Measurements from ENCODE around the gene B3GNT9. TPM values are rescaled to one million over a fixed set of nuclear protein-coding genes. Genes with fewer than 3 reads are reported as not detected.
A peak's percentile ranks its signal among the peaks of the same experiment; 100 is the strongest.

The B3GNT9 gene
- total and polyA plus RNA-seq, 8 donors: 16.2 to 29.4 (median 19.9) TPM

DNA sequence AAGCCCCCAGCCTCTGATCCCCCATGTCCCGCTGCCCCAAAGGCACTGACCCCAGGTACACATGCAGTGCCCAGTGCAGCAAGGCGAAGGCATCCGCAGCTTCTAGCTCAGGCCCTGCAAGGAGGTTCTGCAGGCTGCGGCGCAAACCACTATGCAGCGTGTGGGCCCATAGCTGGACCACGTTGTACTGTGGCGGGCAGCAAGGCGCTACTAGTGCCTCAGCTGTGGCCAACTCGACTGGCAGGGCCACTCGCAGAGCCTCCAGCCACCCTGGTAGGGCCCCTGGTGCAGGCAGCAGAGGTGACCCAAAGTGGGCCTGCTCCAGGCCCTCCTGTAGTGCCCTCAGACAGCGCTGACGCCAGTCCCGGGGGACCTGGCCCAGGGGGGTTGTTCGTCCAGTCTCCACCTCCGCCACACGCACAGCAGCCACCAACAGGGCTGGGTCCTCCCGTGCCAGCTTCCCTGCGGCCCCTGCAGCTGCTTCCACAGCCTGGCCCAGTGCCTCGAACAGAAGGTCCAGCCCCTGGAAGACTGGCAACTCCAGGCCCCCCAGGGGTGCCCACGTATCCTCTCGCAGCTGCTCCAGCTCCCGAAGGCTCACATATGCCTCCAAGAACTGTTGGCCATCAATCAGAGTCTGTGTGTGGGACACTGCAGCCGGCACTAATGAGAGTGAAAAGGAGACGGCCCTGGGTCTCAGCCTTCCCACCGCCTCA, 36.5 kb upstream of the B3GNT9 start:
- DNase-seq: no peak
- H3K27ac ChIP-seq: no peak overlapping the region
- intact Hi-C loops (cut with DNase I): loop anchor here in 1 of 2 donors (10.0 kb wide), 1 partner anchor 213 kb away; no protein-coding TSS in a partner anchor

DNA sequence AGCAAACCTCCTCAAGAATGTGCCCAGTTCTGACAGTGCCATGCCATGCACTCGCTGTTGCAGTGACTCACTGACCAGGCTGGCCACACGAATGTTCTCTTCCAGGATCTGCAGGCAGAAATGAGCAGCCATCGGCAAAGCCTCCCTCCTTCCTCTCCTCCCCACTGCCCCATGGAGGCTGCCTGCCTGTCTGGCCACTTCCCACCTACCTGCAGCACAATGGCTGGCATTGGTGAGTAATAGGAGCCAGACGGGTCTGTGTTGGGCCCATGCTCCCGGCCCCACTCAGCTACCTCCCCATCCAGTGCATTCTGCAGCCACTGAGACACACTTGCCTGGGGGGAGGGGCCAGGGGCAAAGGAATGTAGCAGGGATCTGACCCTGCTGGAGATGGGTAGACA, 35.8 kb upstream of the B3GNT9 start:
- H3K27ac ChIP-seq: no peak overlapping the region
- no peaks in the 10 kb centered on the region for H3K9me3 ChIP-seq
- no peaks in the 10 kb centered on the region for H3K36me3 ChIP-seq
- intact Hi-C loops (cut with DNase I): loop anchor here in 1 of 2 donors (10.0 kb wide), 1 partner anchor 212 kb away; no protein-coding TSS in a partner anchor
- no peak for DNase-seq
- H3K27me3 ChIP-seq: peaks cover 0 to 11% of the 10 kb centered on the region in 2 donors
- ATAC-seq: no peak
- no peak overlapping the region for H3K4me3 ChIP-seq
- peaks cover 26 to 50% of the 10 kb centered on the region in 2 donors for H3K4me1 ChIP-seq
- TF ChIP-seq, protein P1, sequence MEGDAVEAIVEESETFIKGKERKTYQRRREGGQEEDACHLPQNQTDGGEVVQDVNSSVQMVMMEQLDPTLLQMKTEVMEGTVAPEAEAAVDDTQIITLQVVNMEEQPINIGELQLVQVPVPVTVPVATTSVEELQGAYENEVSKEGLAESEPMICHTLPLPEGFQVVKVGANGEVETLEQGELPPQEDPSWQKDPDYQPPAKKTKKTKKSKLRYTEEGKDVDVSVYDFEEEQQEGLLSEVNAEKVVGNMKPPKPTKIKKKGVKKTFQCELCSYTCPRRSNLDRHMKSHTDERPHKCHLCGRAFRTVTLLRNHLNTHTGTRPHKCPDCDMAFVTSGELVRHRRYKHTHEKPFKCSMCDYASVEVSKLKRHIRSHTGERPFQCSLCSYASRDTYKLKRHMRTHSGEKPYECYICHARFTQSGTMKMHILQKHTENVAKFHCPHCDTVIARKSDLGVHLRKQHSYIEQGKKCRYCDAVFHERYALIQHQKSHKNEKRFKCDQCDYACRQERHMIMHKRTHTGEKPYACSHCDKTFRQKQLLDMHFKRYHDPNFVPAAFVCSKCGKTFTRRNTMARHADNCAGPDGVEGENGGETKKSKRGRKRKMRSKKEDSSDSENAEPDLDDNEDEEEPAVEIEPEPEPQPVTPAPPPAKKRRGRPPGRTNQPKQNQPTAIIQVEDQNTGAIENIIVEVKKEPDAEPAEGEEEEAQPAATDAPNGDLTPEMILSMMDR (IDR thresholded peaks at IDR 0.05): no peak

More for the DNA sequence above, 36.5 kb upstream of the B3GNT9 start:
- H3K4me1 ChIP-seq: peaks cover 26 to 47% of the 10 kb centered on the region in 2 donors
- ATAC-seq: no peak
- no peaks in the 10 kb centered on the region for H3K36me3 ChIP-seq
- TF ChIP-seq, protein P1 (IDR thresholded peaks at IDR 0.05): no peak
- H3K27me3 ChIP-seq: peaks cover 0 to 11% of the 10 kb centered on the region in 2 donors
- H3K9me3 ChIP-seq: no peaks in the 10 kb centered on the region
- no peak overlapping the region for H3K4me3 ChIP-seq

DNA sequence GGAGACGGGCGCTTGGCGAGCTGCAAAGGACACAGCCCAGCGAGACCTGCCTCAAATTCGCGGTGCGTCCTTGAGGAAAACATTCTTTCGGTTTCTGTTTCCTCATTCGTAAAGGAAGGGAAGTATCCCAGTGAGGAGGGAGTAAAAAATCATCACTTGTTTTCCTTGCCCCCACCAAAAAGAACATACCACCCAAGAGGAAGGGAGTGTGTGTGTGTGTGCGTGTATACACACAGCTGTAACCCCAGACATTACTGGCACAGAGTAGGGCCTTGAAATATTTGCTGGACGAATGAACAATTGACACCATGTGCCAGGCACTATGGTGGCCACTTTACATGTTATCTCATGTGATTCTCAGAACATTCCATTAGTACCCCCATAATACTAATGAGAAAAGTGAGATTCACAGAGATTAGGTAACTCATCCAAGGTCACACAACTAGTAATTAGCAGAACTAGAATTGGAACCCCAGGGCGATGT, 34.9 kb upstream of the B3GNT9 start:
- TF ChIP-seq, protein P1 (IDR thresholded peaks at IDR 0.05): no peak
- H3K36me3 ChIP-seq: no peaks in the 10 kb centered on the region
- no peak overlapping the region for H3K27ac ChIP-seq
- ATAC-seq (no peak), DNase-seq (no peak)
- H3K4me1 ChIP-seq: peaks cover 22 to 49% of the 10 kb centered on the region in 2 donors
- peaks cover 0 to 11% of the 10 kb centered on the region in 2 donors for H3K27me3 ChIP-seq
- no peaks in the 10 kb centered on the region for H3K9me3 ChIP-seq
- H3K4me3 ChIP-seq: peak overlapping the region in 1 of 2 donors; percentile 81
- intact Hi-C loops (cut with DNase I): loop anchor here in 1 of 2 donors (10.0 kb wide), 1 partner anchor 211 kb away; no protein-coding TSS in a partner anchor

DNA sequence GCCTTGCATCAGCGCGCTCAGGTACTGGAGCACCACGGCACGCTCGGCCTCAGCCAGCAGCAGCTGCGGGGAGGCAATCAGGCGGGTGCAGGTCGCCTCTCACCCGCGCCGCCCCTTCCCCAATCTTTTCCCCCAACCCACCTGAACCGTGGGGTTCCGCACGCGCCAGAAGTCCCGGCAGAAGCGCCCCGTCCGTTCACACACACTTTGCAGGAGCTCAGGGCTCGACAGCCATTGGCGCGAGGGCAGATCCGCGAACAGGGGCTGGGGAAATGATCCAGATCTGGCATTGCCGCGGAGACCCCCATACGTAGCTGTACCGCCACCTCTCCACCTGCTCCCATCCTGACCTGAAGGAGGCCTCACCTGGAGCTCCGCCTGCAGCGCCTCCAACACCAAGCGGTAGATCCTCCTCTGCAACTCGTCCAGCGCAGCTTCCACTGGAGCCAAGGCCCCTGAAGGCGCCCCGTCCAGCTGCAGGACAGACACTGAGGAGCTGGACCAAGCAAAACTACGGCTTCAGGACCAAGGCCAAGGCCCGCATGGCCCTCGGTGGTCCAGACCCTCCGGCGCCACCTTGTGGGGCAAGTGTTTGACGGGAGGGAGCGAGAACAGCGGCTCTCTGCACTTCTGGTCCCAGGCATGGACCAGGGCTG, 34.3 kb upstream of the B3GNT9 start:
- Histone ChIP-seq H3K4me1 (peaks cover 22 to 52% of the 10 kb centered on the region in 2 donors), H3K36me3 (no peaks in the 10 kb centered on the region), H3K27me3 (peaks cover 0 to 11% of the 10 kb centered on the region in 2 donors), H3K27ac (peak overlapping the region in 1 of 2 donors; percentile 97), H3K4me3 (peak overlapping the region in 1 of 2 donors; percentile 81), H3K9me3 (no peaks in the 10 kb centered on the region)
- intact Hi-C loops (cut with DNase I): loop anchor here in 1 of 2 donors (10.0 kb wide), 1 partner anchor 210 kb away; no protein-coding TSS in a partner anchor
- ATAC-seq: peak; percentile 68
- peak; percentile 83 to 96 (median 92) for DNase-seq
- TF ChIP-seq, protein P1 (IDR thresholded peaks at IDR 0.05): peak; percentile 70 to 82

All from left lung (tissue), 10 donors.